OCI-LY1 (cell line): Measurements from ENCODE around the gene MRTFB.

Source experiments
- H2AFZ ChIP-seq: fragments of 200-600 bp; sonication (generic), shearing (Covaris generic); 2 replicates; pipeline ENCODE4 v1.6.0; 2014; ENCODE audit warnings: antibody characterized with exemption, mild to moderate bottlenecking, low read length
- H3F3A ChIP-seq: fragments of 200-600 bp; sonication (generic), shearing (Covaris generic); 2 replicates; pipeline ENCODE4 v1.6.0; 2014; ENCODE audit warnings: mild to moderate bottlenecking, antibody characterized with exemption, low read length, moderate library complexity; ENCODE audit not compliant: insufficient read depth
- H3K27ac ChIP-seq: fragments of 200-600 bp; sonication (generic); 2 replicates; pipeline ENCODE4 v1.5.1; 2014; ENCODE audit warnings: low read length, mixed run types, mild to moderate bottlenecking, low read depth; ENCODE audit not compliant: poor library complexity, severe bottlenecking
- H3K27me3 ChIP-seq: fragments of 200-600 bp; sonication (generic); 2 replicates; pipeline ENCODE4 v1.6.0; 2014; ENCODE audit warnings: antibody characterized with exemption, mild to moderate bottlenecking, low read length, moderate library complexity; ENCODE audit not compliant: insufficient read depth
- H3K36me3 ChIP-seq: fragments of 200-600 bp; sonication (generic); 2 replicates; pipeline ENCODE4 v1.6.1; 2014; ENCODE audit warnings: mild to moderate bottlenecking, antibody characterized with exemption, low read length, moderate library complexity, mixed read lengths; ENCODE audit not compliant: insufficient read depth
- H3K4me1 ChIP-seq: fragments of 200-600 bp; sonication (generic); 2 replicates; pipeline ENCODE4 v1.5.1; 2014; ENCODE audit warnings: mild to moderate bottlenecking, low read length, moderate library complexity; ENCODE audit not compliant: insufficient read depth, severe bottlenecking
- H3K4me2 ChIP-seq: fragments of 200-600 bp; sonication (generic), shearing (Covaris generic); 2 replicates; pipeline ENCODE4 v1.6.1; 2014; ENCODE audit warnings: low read length
- H3K4me3 ChIP-seq: fragments of 200-600 bp; sonication (generic); 2 replicates; pipeline ENCODE4 v1.5.1; 2014; ENCODE audit warnings: low read length, low read depth, mild to moderate bottlenecking, mixed read lengths; ENCODE audit not compliant: poor library complexity, severe bottlenecking
- H3K79me2 ChIP-seq: fragments of 200-600 bp; shearing (Covaris generic); 2 replicates; pipeline ENCODE4 v1.6.1; 2016; ENCODE audit warnings: mixed run types, low read length, mixed read lengths; ENCODE audit not compliant: insufficient read depth
- H3K9ac ChIP-seq: fragments of 200-600 bp; sonication (generic), shearing (Covaris generic); 2 replicates; pipeline ENCODE4 v1.6.1; 2014; ENCODE audit warnings: mild to moderate bottlenecking, low read length, mixed read lengths
- H3K9me2 ChIP-seq: fragments of 200-600 bp; sonication (generic), shearing (Covaris generic); 2 replicates; pipeline ENCODE4 v1.6.1; 2014; ENCODE audit warnings: low read depth, mild to moderate bottlenecking, low read length, mixed read lengths
- H3K9me3 ChIP-seq: fragments of 200-600 bp; shearing (Covaris generic); 2 replicates; pipeline ENCODE4 v1.6.1; 2014; ENCODE audit warnings: low read length, mixed read lengths
- H4K20me1 ChIP-seq: fragments of 200-600 bp; sonication (generic), shearing (Covaris generic); 2 replicates; pipeline ENCODE4 v1.6.0; 2016; ENCODE audit warnings: mild to moderate bottlenecking, low read length; ENCODE audit not compliant: insufficient read depth
- CTCF ChIP-seq: fragments of 200-600 bp; sonication (generic), shearing (Covaris generic); IDR thresholded peaks from 2 replicates; pipeline ENCODE4 v1.5.1; 2017; ENCODE audit warnings: mild to moderate bottlenecking, antibody characterized with exemption, low read length, moderate library complexity, mixed read lengths
- EZH2 ChIP-seq: fragments of 200-600 bp; sonication (generic), shearing (Covaris generic); IDR thresholded peaks from 2 replicates; pipeline ENCODE4 v1.8.0; 2017; ENCODE audit warnings: borderline replicate concordance, mixed run types, mild to moderate bottlenecking, antibody characterized with exemption, low read length, moderate library complexity, mixed read lengths

MRTFB gene

GRCh38 chr16:14307059-14307526 lies 236.0 kb downstream of the MRTFB start:
- Histone ChIP-seq H3K4me2 (no peak overlapping the region), H3K9me2 (no peaks in the 10 kb centered on the region), H3K9me3 (no peaks in the 10 kb centered on the region), H3K4me1 (peaks cover 54% of the 10 kb centered on the region), H3K36me3 (no peaks in the 10 kb centered on the region), H3K79me2 (no peaks in the 10 kb centered on the region), H3K9ac (no peak overlapping the region), H3K27me3 (no peaks in the 10 kb centered on the region), H3F3A (no peaks in the 10 kb centered on the region), H2AFZ (no peak overlapping the region), H3K27ac (no peak overlapping the region), H4K20me1 (no peaks in the 10 kb centered on the region), H3K4me3 (no peak overlapping the region)
- TF ChIP-seq EZH2 (no peak), CTCF (no peak)

GRCh38 chr16:14307527-14308367 lies 236.6 kb downstream of the MRTFB start:
- Histone ChIP-seq H3K27me3 (no peaks in the 10 kb centered on the region), H3K36me3 (no peaks in the 10 kb centered on the region), H3K9me3 (no peaks in the 10 kb centered on the region), H3K9me2 (no peaks in the 10 kb centered on the region), H3K79me2 (no peaks in the 10 kb centered on the region), H3K4me1 (peaks cover 48% of the 10 kb centered on the region), H3K4me3 (no peak overlapping the region), H3F3A (no peaks in the 10 kb centered on the region), H3K27ac (no peak overlapping the region), H4K20me1 (no peaks in the 10 kb centered on the region), H3K4me2 (no peak overlapping the region), H2AFZ (no peak overlapping the region), H3K9ac (no peak overlapping the region)
- TF ChIP-seq EZH2: no peak
- TF ChIP-seq CTCF: no peak

GRCh38 chr16:14308368-14308723 lies 237.2 kb downstream of the MRTFB start:
- H3K9me2 ChIP-seq: no peaks in the 10 kb centered on the region
- no peaks in the 10 kb centered on the region for H3K79me2 ChIP-seq
- H3K4me3 ChIP-seq: no peak overlapping the region
- H3F3A ChIP-seq: no peaks in the 10 kb centered on the region
- H3K4me2 ChIP-seq: no peak overlapping the region
- H3K9me3 ChIP-seq: no peaks in the 10 kb centered on the region
- no peak overlapping the region for H3K9ac ChIP-seq
- H3K27ac ChIP-seq: no peak overlapping the region
- no peak for TF ChIP-seq CTCF
- no peak for TF ChIP-seq EZH2
- no peak overlapping the region for H2AFZ ChIP-seq
- H3K27me3 ChIP-seq: no peaks in the 10 kb centered on the region
- H3K4me1 ChIP-seq: peaks cover 42% of the 10 kb centered on the region
- H3K36me3 ChIP-seq: no peaks in the 10 kb centered on the region
- no peaks in the 10 kb centered on the region for H4K20me1 ChIP-seq
